Mucosa of stomach (tissue), 1 donor: Measurements from ENCODE around the gene ARCN1.

Source experiments
- H3K27me3 ChIP-seq: one replicate; pipeline ENCODE4 v1.7.0; 2013; ENCODE audit warnings: mild to moderate bottlenecking, low read length; ENCODE audit not compliant: control insufficient read depth, insufficient read depth
- H3K36me3 ChIP-seq: one replicate; pipeline ENCODE4 v1.7.0; 2013; ENCODE audit warnings: low read length; ENCODE audit not compliant: control insufficient read depth, insufficient read depth
- H3K4me1 ChIP-seq: one replicate; pipeline ENCODE4 v1.7.0; 2013; ENCODE audit warnings: mild to moderate bottlenecking, low read length; ENCODE audit not compliant: control insufficient read depth, insufficient read depth
- H3K4me3 ChIP-seq: one replicate; pipeline ENCODE4 v1.7.0; 2013; ENCODE audit warnings: low read length
- H3K9ac ChIP-seq: one replicate; pipeline ENCODE4 v1.7.0; 2013; ENCODE audit warnings: mild to moderate bottlenecking, low read length, moderate library complexity
- H3K9me3 ChIP-seq: one replicate; pipeline ENCODE4 v1.7.0; 2013; ENCODE audit warnings: mild to moderate bottlenecking, low read length, moderate library complexity; ENCODE audit not compliant: control insufficient read depth
- donor health status: Pancreatic carcinoma.

Gene ARCN1

DNA sequence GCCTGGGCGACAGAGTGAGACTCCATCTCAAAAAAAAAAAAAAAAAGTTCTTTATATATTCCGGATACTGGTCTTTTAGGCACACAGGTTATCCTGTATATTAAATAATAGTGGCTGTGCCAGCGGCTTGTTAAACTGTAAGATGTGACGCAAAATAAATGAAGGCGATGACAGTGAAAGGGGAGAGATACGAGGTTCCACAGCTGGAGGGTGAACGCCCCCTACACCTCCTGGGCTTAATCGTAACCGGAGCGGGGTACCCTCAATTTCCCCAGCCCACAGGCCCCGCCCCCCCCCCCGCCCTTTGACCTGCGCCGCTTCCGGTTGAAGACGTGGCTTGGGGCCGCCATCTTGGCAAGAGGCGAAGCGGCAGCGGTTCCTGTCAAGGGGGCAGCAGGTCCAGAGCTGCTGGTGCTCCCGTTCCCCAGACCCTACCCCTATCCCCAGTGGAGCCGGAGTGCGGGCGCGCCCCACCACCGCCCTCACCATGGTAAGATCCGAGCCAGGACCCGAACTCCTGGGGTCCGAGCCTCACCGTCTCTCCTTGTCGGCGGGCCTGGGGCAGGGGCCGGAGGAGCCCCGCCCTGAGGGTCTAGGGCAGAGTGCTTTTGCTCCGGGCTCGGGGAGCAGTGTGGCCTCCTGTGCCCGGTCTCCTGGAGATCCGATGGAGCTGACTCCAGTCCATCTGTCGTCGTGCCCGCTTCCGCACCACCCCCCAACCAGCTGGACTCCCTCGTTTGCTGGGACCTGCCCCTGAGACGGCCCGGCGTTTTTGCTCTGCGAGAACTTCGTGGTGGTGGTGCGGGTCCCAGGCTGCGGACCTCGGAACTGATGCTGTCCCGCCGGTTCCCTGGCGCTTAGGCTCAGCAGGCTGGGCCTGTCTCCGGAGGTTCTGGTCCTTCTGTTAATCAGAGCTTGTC, at the start of gene ARCN1:
ARCN1 (plus strand) TSS at position 349 of the 920 bp plus-strand sequence; CDS start at position 488, 139 bp downstream.
- Histone ChIP-seq H3K36me3 (no peaks in the 10 kb centered on the region), H3K9ac (peak within 1 kb of the TSS; percentile 100), H3K9me3 (no peaks in the 10 kb centered on the region), H3K27me3 (no peaks in the 10 kb centered on the region), H3K4me3 (peak within 1 kb of the TSS; percentile 68), H3K4me1 (peaks cover 7% of the 10 kb centered on the region)

DNA sequence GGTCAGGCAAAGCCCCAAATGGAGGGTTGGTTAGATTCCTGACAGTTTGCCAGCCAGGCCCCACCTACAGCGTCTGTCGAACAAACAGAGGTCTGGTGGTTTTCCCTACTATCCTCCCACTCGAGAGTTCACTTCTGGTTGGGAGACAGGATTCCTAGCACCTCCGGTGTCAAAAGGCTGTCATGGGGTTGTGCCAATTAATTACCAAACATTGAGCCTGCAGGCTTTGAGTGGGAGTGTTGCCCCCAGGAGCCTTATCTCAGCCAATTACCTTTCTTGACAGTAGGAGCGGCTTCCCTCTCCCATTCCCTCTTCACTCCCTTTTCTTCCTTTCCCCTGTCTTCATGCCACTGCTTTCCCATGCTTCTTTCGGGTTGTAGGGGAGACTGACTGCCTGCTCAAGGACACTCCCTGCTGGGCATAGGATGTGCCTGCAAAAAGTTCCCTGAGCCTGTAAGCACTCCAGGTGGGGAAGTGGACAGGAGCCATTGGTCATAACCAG, 49.6 kb upstream of the ARCN1 start:
- Histone ChIP-seq H3K36me3 (peaks cover 12% of the 10 kb centered on the region), H3K4me1 (no peaks in the 10 kb centered on the region), H3K9me3 (no peaks in the 10 kb centered on the region), H3K27me3 (no peaks in the 10 kb centered on the region), H3K4me3 (no peak overlapping the region), H3K9ac (no peak overlapping the region)

DNA sequence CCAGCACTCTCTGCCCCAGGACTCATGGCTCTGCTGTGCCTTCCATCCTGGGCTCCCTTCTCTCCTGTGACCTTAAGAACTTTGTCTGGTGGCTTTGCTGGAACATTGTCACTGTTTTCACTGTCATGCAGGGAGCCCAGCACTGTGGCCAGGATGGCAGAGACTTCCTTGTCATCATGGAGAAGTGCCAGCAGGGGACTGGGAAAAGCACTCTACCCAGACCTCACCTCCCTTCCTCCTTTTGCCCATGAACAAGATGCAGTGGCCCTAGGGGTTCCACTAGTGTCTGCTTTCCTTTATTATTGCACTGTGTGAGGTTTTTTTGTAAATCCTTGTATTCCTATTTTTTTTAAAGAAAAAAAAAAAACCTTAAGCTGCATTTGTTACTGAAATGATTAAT, 47.9 kb upstream of the ARCN1 start:
- H3K36me3 ChIP-seq = peaks cover 12% of the 10 kb centered on the region

DNA sequence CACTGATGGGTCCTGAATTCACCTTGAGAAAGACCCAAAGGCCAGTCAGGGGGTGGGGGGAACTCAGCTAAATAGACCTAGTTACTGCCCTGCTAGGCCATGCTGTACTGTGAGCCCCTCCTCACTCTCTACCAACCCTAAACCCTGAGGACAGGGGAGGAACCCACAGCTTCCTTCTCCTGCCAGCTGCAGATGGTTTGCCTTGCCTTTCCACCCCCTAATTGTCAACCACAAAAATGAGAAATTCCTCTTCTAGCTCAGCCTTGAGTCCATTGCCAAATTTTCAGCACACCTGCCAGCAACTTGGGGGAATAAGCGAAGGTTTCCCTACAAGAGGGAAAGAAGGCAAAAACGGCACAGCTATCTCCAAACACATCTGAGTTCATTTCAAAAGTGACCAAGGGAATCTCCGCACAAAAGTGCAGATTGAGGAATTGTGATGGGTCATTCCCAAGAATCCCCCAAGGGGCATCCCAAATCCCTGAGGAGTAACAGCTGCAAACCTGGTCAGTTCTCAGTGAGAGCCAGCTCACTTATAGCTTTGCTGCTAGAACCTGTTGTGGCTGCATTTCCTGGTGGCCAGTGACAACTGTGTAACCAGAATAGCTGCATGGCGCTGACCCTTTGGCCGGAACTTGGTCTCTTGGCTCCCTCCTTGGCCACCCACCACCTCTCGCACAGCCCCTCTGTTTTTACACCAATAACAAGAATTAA, 47.3 kb upstream of the ARCN1 start:
- no peaks in the 10 kb centered on the region for H3K27me3 ChIP-seq
- peaks cover 10% of the 10 kb centered on the region for H3K36me3 ChIP-seq
- no peak overlapping the region for H3K4me3 ChIP-seq
- no peak overlapping the region for H3K9ac ChIP-seq
- H3K4me1 ChIP-seq = no peaks in the 10 kb centered on the region
- H3K9me3 ChIP-seq = no peaks in the 10 kb centered on the region

More for the DNA sequence above, 47.9 kb upstream of the ARCN1 start:
- H3K4me3 ChIP-seq = no peak overlapping the region
- no peak overlapping the region for H3K9ac ChIP-seq
- no peaks in the 10 kb centered on the region for H3K9me3 ChIP-seq
- no peaks in the 10 kb centered on the region for H3K4me1 ChIP-seq
- no peaks in the 10 kb centered on the region for H3K27me3 ChIP-seq

DNA sequence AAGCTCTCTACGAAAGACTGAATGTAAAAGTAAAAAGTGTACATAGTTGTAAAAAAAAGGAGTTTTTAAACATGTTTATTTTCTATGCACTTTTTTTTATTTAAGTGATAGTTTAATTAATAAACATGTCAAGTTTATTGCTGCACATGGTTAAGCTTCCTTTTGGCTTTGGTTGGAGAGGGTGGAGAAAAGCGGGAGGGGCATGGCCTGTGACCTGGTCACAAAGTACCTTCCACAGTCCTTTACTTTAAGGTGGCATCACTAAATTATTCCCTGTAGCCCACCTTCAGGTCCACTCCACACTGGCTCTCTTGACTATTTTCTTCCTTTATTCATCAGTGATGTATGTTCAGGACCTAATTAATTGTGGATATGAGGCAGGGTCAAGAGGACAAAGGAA, 45.5 kb upstream of the ARCN1 start:
- no peak overlapping the region for H3K4me3 ChIP-seq

DNA sequence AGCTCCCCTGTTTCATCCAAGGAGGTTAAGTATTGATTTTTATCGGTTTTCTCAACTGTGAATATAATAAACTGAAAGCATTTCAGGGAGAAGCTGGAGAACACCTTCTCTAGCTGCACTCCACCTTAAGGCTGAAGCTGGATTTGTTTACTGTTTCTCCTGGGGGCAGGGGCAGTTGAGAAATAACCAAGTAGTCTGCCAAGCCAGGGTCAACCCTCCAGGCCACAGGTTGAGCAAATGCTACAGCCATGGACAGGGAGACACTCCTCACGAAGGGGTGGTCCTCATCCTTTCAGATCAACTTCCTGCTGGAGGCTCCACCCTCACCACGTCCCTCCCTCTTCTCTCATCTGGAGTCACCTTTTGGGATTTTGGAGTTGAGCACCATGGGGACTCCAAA, 45.1 kb upstream of the ARCN1 start, which contains the start of gene TTC36:
TTC36 (plus strand) TSS at position 366 of the 400 bp plus-strand sequence; CDS start at position 387, 21 bp downstream.
- no peaks in the 10 kb centered on the region for H3K27me3 ChIP-seq
- H3K9ac ChIP-seq = no peak within 1 kb of the TSS
- H3K4me1 ChIP-seq = peaks cover 10% of the 10 kb centered on the region
- peaks cover 2% of the 10 kb centered on the region for H3K36me3 ChIP-seq
- H3K9me3 ChIP-seq = no peaks in the 10 kb centered on the region
- no peak within 1 kb of the TSS for H3K4me3 ChIP-seq

More for the DNA sequence above, 45.5 kb upstream of the ARCN1 start:
- Histone ChIP-seq H3K36me3 (peaks cover 6% of the 10 kb centered on the region), H3K9ac (no peak overlapping the region), H3K9me3 (no peaks in the 10 kb centered on the region), H3K4me1 (peaks cover 5% of the 10 kb centered on the region), H3K27me3 (no peaks in the 10 kb centered on the region)

DNA sequence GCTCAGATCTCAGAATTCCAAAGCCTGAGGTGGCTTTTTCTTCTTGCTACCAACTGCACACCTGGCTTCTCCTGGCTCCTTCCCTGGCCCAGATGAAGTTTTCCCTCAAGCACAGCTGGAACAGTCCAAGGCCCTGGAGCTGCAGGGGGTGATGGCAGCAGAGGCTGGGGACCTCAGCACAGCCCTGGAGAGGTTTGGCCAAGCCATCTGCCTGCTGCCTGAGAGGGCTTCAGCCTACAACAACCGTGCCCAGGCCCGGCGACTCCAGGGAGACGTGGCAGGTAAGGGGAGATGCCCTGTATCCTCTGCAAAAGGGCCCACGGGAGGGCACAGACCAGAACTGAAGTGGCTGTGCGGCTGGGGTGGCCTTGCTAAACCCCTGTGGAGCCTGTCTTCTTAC, 43.7 kb upstream of the ARCN1 start:
- Histone ChIP-seq H3K36me3 (no peaks in the 10 kb centered on the region), H3K4me1 (peaks cover 10% of the 10 kb centered on the region), H3K9me3 (no peaks in the 10 kb centered on the region), H3K9ac (no peak overlapping the region), H3K4me3 (no peak overlapping the region), H3K27me3 (no peaks in the 10 kb centered on the region)

DNA sequence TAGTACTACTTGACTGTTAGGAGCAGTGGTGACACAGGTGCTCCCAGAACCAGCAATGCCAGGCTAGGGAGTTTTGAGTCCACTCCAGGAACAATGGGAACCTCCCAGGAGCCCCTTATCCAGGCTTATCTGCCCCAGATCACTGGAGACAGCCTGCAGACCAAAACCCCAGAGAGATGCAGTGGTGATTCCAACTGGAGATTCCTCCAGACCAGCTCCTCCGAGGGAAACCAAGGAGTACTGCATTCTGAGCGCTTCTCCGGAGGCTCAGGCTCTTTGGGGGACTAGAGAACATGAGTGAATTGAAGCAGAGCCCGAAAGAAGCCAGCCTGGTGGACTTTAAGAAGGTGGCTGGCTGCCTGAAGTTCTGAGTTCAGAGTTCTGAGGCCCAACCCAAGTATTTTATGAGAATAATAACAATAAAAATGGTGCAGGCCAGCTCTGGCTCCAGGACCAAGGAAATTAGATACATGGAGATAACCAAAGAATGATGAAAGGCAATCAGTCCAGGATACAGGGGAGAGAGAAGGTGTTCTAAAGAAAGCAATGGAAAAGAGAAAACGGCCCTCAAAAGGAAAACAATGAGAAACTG, 42.5 kb upstream of the ARCN1 start:
- Histone ChIP-seq H3K27me3 (no peaks in the 10 kb centered on the region), H3K4me1 (peaks cover 14% of the 10 kb centered on the region), H3K9ac (no peak overlapping the region), H3K4me3 (no peak overlapping the region), H3K36me3 (no peaks in the 10 kb centered on the region), H3K9me3 (no peaks in the 10 kb centered on the region)

DNA sequence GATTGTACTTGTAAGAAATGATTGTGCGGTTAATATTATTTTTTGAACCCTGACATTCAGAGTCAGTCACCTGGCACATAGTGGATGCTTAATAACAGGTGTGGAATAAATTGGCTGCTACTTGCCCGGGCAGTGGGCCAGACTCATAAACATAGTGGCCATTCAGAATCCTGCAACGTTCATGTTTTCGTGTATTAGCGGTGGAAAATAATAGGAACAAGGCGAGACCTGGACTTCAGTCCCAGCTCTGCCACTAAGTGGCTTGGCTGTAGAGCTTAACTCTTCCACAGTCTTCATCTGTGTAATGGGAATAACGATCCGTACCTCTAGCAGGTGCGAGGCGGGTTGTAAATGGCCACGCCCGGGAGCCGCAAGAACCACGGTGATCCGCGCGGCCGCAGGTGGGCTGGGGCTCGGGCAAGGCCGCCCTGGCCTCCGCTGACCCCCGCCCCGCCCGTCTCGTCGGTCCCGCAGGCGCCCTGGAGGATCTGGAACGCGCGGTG, 42.0 kb upstream of the ARCN1 start:
- Histone ChIP-seq H3K36me3 (no peaks in the 10 kb centered on the region), H3K9me3 (no peaks in the 10 kb centered on the region), H3K27me3 (no peaks in the 10 kb centered on the region), H3K9ac (peak overlapping the region; percentile 63), H3K4me1 (peaks cover 14% of the 10 kb centered on the region), H3K4me3 (peak overlapping the region; percentile 40)

DNA sequence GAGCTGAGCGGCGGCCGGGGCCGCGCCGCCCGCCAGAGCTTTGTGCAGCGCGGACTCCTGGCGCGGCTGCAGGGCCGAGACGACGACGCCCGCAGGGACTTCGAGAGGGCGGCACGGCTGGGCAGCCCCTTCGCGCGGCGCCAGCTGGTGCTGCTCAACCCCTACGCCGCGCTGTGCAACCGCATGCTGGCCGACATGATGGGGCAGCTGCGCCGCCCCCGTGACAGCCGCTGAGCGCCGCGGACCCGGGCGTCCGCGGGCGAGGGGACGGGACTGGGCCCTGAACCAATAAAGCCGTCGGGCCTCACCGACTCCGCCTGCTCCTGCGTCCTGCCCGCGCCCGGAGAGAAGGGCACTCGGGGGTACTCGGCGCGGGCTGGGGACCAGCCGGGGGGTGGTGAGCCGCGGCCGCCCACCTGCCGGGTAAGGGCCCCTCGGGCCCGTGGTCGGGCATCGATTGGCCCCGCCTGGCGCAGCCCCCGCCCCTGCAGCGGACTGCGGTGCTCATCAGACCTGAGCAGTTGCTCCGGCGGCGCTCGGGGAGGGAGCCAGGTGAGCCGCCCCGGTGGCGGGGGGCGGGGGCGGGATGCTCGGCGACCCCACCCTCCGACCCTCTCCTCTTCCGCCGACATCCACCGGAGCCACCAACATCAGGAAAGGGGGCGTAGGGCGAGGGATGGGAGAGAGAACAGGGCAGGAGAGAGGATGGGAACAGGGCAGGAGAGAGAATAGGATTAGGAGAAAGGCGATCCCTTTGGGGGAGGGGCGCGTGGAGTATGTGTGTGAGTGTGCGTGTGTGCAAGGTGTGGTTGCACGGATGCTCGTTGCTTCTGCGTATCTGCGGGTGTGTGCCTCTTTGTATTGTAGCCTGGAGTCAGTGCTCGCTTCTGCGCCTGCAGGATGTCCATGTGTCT, 41.3 kb upstream of the ARCN1 start, which contains the start of gene TMEM25:
TMEM25 (plus strand) TSS at position 510 of the 914 bp plus-strand sequence. CDS start 610 bp downstream, outside the sequence.
- Histone ChIP-seq H3K4me1 (peaks cover 14% of the 10 kb centered on the region), H3K9me3 (no peaks in the 10 kb centered on the region), H3K9ac (peak within 1 kb of the TSS; percentile 63), H3K27me3 (no peaks in the 10 kb centered on the region), H3K4me3 (peak within 1 kb of the TSS; percentile 40), H3K36me3 (no peaks in the 10 kb centered on the region)

DNA sequence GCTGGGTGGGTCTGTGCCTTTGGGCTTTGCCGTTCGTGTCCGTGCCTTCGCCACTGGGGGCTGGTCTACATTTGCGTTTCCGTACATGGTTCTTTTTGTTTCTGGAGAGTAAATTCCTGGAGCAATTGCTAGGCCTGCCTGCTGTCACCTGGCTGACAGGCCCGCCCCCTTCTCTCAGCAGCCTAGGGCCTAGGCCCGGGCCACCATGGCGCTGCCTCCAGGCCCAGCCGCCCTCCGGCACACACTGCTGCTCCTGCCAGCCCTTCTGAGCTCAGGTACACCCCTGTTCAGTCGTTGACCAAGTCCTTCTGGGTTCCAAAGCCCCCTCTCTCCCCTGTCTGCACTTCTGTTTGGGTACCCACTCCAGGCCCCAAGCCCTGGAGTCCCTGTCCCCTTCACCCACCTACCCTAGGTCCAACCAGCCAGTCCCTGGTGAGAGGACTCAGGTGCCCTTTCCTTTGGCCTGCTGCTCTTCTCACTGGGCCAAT, 40.6 kb upstream of the ARCN1 start:
- Histone ChIP-seq H3K9me3 (no peaks in the 10 kb centered on the region), H3K4me1 (peaks cover 14% of the 10 kb centered on the region), H3K27me3 (no peaks in the 10 kb centered on the region), H3K9ac (peak overlapping the region; percentile 63), H3K4me3 (peak overlapping the region; percentile 38), H3K36me3 (no peaks in the 10 kb centered on the region)
